K562 (cell line): ENCODE results near the gene NAA50. TPM values are rescaled to one million over a fixed set of nuclear protein-coding genes. Genes with fewer than 3 reads are reported as not detected.

Experiments used
- FIP1L1 ChIP-seq: fragments of 200-400 bp; formaldehyde crosslinking; IDR thresholded peaks from 2 replicates; pipeline ENCODE4 v1.6.1; 2018; ENCODE audit warnings: mild to moderate bottlenecking, low read depth, low read length; ENCODE audit not compliant: poor library complexity, severe bottlenecking
- HDGF ChIP-seq: fragments of 450-650 bp; IDR thresholded peaks from 2 replicates; pipeline ENCODE4 v1.6.1; 2016
- ID3 ChIP-seq, 2 experiments: fragments of 250-450 bp in 1 of 2; fragments of 450-650 bp in 1 of 2; sonication (Bioruptor Pico) in 1 of 2; IDR thresholded peaks; 2 replicates each; pipeline versions ENCODE4 v1.6.1 to v1.8.0; 2016 to 2021; ENCODE audit warnings: mild to moderate bottlenecking in 2 of 2, moderate library complexity in 2 of 2, missing compliant biosample characterization in 1 of 2, missing genetic modification characterization in 1 of 2
- MCM3 ChIP-seq: fragments of 450-650 bp; IDR thresholded peaks from 2 replicates; pipeline ENCODE4 v1.6.1; 2016
- MIER1 ChIP-seq: fragments of 450-650 bp; IDR thresholded peaks from 2 replicates; pipeline ENCODE4 v1.6.1; 2016; ENCODE audit warnings: antibody characterized with exemption, mild to moderate bottlenecking, low read depth
- NFRKB ChIP-seq: fragments of 450-650 bp; IDR thresholded peaks from 2 replicates; pipeline ENCODE4 v1.6.1; 2016; ENCODE audit warnings: low read depth
- RHOXF2B ChIP-seq: fragments of 250-450 bp; sonication (Bioruptor Pico); conservative IDR thresholded peaks from 2 replicates; pipeline ENCODE4 v1.5.1; 2021
- ZNF121 ChIP-seq: sonication (generic); formaldehyde crosslinking; conservative IDR thresholded peaks from 2 replicates; pipeline ENCODE4 v1.8.0; 2022; ENCODE audit warnings: missing genetic modification reagents
- ZNF644 ChIP-seq: fragments of 200-800 bp; sonication (Bioruptor generic); IDR thresholded peaks from 2 replicates; pipeline ENCODE4 v1.6.1; 2016; ENCODE audit warnings: low read depth, missing genetic modification characterization, missing compliant biosample characterization
- ZZZ3 ChIP-seq: fragments of 450-650 bp; IDR thresholded peaks from 2 replicates; pipeline ENCODE4 v1.6.1; 2016; ENCODE audit warnings: antibody characterized with exemption, mild to moderate bottlenecking, moderate library complexity
- polyA plus RNA-seq, 8 experiments: library from polyadenylated mRNA; depleted of rRNA in 4 of 8; stranded (reverse) in 5 of 8; unstranded in 3 of 8; fragments of >200 nt; fragmentation: Nextera tagmentation in 2 of 8; fragmentation: Illumina TruSeq in 1 of 8; extraction: Ambion mirVana in 2 of 8; extraction: Trizol in 1 of 8; gene quantifications; 2 replicates each; pipeline versions ENCODE4 v1.2.1 to v1.2.3, GENCODE V29; 2011 to 2014; ENCODE audit warnings: inconsistent platforms in 1 of 8, missing spikeins in 1 of 8
- total RNA-seq, 7 experiments: library from RNA; depleted of rRNA in 6 of 7; stranded (reverse); fragments of >200 nt in 6 of 7; fragmentation: Illumina TruSeq in 2 of 7; extraction: Trizol in 2 of 7; gene quantifications; 2 replicates each; pipeline versions ENCODE4 v1.2.1 to v1.2.3, GENCODE V29; 2011 to 2021; ENCODE audit warnings: low replicate concordance in 1 of 7
- TF ChIP-seq, protein P1 (sequence below): fragments of 250-450 bp; sonication (Bioruptor Pico); IDR thresholded peaks from 2 replicates; pipeline ENCODE4 v1.4.0; 2020; ENCODE audit warnings: mild to moderate bottlenecking
- TF ChIP-seq, protein P2 (sequence below): fragments of 450-650 bp; IDR thresholded peaks from 2 replicates; pipeline ENCODE4 v1.6.1; 2018; ENCODE audit not compliant: partially characterized antibody
- TF ChIP-seq, protein P3 (sequence below): IDR thresholded peaks from 2 replicates; pipeline ENCODE4 v1.6.1; 2014; ENCODE audit warnings: antibody characterized with exemption
- TF ChIP-seq, protein P4 (sequence below): sonication (generic); formaldehyde crosslinking; IDR thresholded peaks from 2 replicates; pipeline ENCODE4 v1.9.0; 2022; ENCODE audit warnings: mild to moderate bottlenecking, missing genetic modification reagents

The NAA50 gene
- total and polyA plus RNA-seq, 9 of the 15 experiments (the other 6 are each of a cell fraction or from before 2014, with no cell fraction given): 40.0 to 301 (median 112) TPM

DNA sequence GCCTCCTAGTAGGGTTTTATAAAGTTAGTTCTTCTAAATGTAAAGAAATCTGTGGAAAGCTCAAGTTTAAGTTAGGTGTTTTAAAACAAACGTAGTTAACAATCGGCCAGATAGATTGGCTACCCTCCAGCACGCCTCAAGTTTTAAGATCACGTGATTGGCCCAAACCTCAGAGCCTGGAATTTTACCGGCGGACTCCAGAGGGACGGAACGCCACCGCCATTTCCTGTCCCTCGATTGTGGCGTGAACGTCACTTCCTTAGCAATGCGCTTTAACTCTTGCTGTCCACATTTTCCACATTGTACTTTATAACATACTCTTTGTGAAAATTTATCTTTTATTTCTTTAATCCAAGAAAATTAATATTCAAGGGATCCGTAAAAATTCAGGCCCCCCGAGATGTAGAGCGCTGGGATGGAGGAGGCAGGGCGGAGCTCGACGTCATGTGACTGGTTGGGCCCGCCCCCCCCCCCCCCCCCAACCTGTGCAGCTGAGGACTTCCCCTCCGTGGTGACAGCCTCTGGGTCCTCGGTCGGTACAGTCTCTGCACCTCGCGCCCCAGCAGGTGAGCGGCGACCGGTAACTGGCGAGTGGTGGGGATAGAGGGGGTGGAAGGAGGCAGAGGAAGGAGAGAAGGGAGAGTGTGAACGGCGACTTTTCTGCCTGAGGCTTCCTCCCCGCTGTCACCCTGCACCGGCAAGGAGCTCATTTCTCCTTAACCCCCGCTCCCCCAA lies 666 bp upstream of the NAA50 start, which contains the start of gene ATP6V1A (continued):
- no peak for TF ChIP-seq HDGF
- TF ChIP-seq ID3 (CRISPR knock-in tag; IDR thresholded peaks at IDR 0.05): no peak
- no peak for TF ChIP-seq ID3 (tag; IDR thresholded peaks at IDR 0.05)
- no peak for TF ChIP-seq ZNF644
- TF ChIP-seq MCM3: no peak
- no peak for TF ChIP-seq FIP1L1
- TF ChIP-seq, protein P1, sequence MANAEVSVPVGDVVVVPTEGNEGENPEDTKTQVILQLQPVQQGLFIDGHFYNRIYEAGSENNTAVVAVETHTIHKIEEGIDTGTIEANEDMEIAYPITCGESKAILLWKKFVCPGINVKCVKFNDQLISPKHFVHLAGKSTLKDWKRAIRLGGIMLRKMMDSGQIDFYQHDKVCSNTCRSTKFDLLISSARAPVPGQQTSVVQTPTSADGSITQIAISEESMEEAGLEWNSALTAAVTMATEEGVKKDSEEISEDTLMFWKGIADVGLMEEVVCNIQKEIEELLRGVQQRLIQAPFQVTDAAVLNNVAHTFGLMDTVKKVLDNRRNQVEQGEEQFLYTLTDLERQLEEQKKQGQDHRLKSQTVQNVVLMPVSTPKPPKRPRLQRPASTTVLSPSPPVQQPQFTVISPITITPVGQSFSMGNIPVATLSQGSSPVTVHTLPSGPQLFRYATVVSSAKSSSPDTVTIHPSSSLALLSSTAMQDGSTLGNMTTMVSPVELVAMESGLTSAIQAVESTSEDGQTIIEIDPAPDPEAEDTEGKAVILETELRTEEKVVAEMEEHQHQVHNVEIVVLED: no peak
- TF ChIP-seq NFRKB: no peak; the same call in none of the 2 replicates
- no peak for TF ChIP-seq MIER1
- TF ChIP-seq, protein P2, sequence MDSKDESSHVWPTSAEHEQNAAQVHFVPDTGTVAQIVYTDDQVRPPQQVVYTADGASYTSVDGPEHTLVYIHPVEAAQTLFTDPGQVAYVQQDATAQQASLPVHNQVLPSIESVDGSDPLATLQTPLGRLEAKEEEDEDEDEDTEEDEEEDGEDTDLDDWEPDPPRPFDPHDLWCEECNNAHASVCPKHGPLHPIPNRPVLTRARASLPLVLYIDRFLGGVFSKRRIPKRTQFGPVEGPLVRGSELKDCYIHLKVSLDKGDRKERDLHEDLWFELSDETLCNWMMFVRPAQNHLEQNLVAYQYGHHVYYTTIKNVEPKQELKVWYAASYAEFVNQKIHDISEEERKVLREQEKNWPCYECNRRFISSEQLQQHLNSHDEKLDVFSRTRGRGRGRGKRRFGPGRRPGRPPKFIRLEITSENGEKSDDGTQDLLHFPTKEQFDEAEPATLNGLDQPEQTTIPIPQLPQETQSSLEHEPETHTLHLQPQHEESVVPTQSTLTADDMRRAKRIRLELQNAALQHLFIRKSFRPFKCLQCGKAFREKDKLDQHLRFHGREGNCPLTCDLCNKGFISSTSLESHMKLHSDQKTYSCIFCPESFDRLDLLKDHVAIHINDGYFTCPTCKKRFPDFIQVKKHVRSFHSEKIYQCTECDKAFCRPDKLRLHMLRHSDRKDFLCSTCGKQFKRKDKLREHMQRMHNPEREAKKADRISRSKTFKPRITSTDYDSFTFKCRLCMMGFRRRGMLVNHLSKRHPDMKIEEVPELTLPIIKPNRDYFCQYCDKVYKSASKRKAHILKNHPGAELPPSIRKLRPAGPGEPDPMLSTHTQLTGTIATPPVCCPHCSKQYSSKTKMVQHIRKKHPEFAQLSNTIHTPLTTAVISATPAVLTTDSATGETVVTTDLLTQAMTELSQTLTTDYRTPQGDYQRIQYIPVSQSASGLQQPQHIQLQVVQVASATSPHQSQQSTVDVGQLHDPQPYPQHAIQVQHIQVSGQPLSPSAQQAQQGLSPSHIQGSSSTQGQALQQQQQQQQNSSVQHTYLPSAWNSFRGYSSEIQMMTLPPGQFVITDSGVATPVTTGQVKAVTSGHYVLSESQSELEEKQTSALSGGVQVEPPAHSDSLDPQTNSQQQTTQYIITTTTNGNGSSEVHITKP: peak; percentile 68
- TF ChIP-seq, protein P3, sequence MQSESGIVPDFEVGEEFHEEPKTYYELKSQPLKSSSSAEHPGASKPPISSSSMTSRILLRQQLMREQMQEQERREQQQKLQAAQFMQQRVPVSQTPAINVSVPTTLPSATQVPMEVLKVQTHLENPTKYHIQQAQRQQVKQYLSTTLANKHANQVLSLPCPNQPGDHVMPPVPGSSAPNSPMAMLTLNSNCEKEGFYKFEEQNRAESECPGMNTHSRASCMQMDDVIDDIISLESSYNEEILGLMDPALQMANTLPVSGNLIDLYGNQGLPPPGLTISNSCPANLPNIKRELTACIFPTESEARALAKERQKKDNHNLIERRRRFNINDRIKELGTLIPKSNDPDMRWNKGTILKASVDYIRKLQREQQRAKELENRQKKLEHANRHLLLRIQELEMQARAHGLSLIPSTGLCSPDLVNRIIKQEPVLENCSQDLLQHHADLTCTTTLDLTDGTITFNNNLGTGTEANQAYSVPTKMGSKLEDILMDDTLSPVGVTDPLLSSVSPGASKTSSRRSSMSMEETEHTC: no peak; the same call in 1 of the 2 replicates
- TF ChIP-seq, protein P4, sequence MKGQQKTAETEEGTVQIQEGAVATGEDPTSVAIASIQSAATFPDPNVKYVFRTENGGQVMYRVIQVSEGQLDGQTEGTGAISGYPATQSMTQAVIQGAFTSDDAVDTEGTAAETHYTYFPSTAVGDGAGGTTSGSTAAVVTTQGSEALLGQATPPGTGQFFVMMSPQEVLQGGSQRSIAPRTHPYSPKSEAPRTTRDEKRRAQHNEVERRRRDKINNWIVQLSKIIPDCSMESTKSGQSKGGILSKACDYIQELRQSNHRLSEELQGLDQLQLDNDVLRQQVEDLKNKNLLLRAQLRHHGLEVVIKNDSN (CRISPR knock-in tag): peak; percentile 82
- no peak for TF ChIP-seq ZZZ3
- TF ChIP-seq ZNF121 (CRISPR knock-in tag): no peak
- no peak for TF ChIP-seq RHOXF2B (CRISPR knock-in tag)
